Panc1 (cell line): Measurements from ENCODE around the gene ZNF516. TPM values are rescaled to one million over a fixed set of nuclear protein-coding genes. Genes with fewer than 3 reads are reported as not detected.

Source experiments
- ATAC-seq: fragments of 200-7000 bp; cut with Tn5 transposase; 2 replicates; pipeline ENCODE4 v1.9.1; 2020; ENCODE audit warnings: mild to moderate bottlenecking, moderate library complexity
- BruUV-seq: library from RNA; stranded (reverse); fragments of 400-500 nt; replicated peaks from 2 replicates; lab custom pipeline; 2021; lab: Mats Ljungman, UMichigan
- CTCF ChIA-PET: fragments of 300-600 bp; sonication (Branson Sonifier 250); formaldehyde crosslinking; loops from one replicate; lab custom pipeline; 2022; ENCODE audit warnings: antibody characterized with exemption; lab: Charles Lee
- POLR2A ChIA-PET: fragments of 300-600 bp; sonication (Branson Sonifier 250); formaldehyde crosslinking; loops from one replicate; lab custom pipeline; 2022; ENCODE audit warnings: antibody characterized with exemption; lab: Charles Lee
- DNase-seq: peaks from one replicate; pipeline ENCODE4 v3.0.0-alpha.2; 2010; ENCODE audit warnings: low read depth, low spot score
- H3K27ac ChIP-seq: 2 replicates; pipeline ENCODE4 v1.5.1; 2011; ENCODE audit warnings: mild to moderate bottlenecking, low read length, inconsistent platforms
- H3K27me3 ChIP-seq: fragments of 200-500 bp; sonication (Bioruptor generic); 2 replicates; pipeline ENCODE4 v1.6.0; 2014; ENCODE audit warnings: low read length, inconsistent platforms; ENCODE audit not compliant: control insufficient read depth, insufficient read depth
- H3K36me3 ChIP-seq: fragments of 200-500 bp; sonication (Bioruptor generic); 2 replicates; pipeline ENCODE4 v1.5.1; 2014; ENCODE audit warnings: inconsistent platforms, mild to moderate bottlenecking, low read length, moderate library complexity; ENCODE audit not compliant: control insufficient read depth, insufficient read depth
- H3K4me1 ChIP-seq: 2 replicates; pipeline ENCODE4 v1.5.1; 2011; ENCODE audit warnings: inconsistent platforms, mild to moderate bottlenecking, low read length, moderate library complexity; ENCODE audit not compliant: control insufficient read depth, insufficient read depth
- H3K4me3 ChIP-seq, 2 experiments: 2 replicates each; pipeline ENCODE4 v1.5.1; 2011 to 2012; ENCODE audit warnings: low read depth in 2 of 2, low read length in 2 of 2, mild to moderate bottlenecking in 2 of 2, inconsistent platforms in 1 of 2, moderate library complexity in 1 of 2
- H3K9me3 ChIP-seq: fragments of 200-500 bp; sonication (Bioruptor generic); 2 replicates; pipeline ENCODE4 v1.5.1; 2014; ENCODE audit warnings: low read depth, mild to moderate bottlenecking, inconsistent platforms, low read length, moderate library complexity; ENCODE audit not compliant: control insufficient read depth, insufficient read depth
- POLR2AphosphoS5 ChIP-seq: IDR thresholded peaks from 2 replicates; pipeline ENCODE4 v1.6.1; 2012; ENCODE audit warnings: mild to moderate bottlenecking, low read depth, low read length, moderate library complexity
- SIN3A ChIP-seq: IDR thresholded peaks from 2 replicates; pipeline ENCODE4 v1.6.1; 2012; ENCODE audit warnings: low read depth, mild to moderate bottlenecking, low read length, moderate library complexity, borderline replicate concordance; ENCODE audit not compliant: insufficient read depth
- TCF7L2 ChIP-seq: IDR thresholded peaks from 2 replicates; pipeline ENCODE4 v1.6.1; 2011; ENCODE audit warnings: mild to moderate bottlenecking, low read depth, low read length, inconsistent platforms
- in situ Hi-C: cut with HindIII; loops from 2 replicates; pipeline ENCODE4 v1.10.0; 2016; ENCODE audit warnings: low sequenced_read_pairs, low pct_unique_long_range_greater_than_20kb
- intact Hi-C: fragments of 100-400 bp; cut with micrococcal nuclease; formaldehyde crosslinking; loops from one replicate; pipeline ENCODE4 v1.10.0; 2022; ENCODE audit not compliant: unreplicated experiment
- total RNA-seq: library from RNA; stranded (reverse); gene quantifications from one replicate; pipeline ENCODE4 v1.2.1, GENCODE V29; 2021; ENCODE audit not compliant: unreplicated experiment
- TF ChIP-seq, protein P1 (sequence below), 2 experiments: IDR thresholded peaks; 2 replicates each; pipeline ENCODE4 v1.6.1; 2011 to 2012; ENCODE audit warnings: low read depth in 2 of 2, control low read depth in 1 of 2, low read length in 1 of 2, mild to moderate bottlenecking in 1 of 2, moderate library complexity in 1 of 2; ENCODE audit not compliant: insufficient read depth in 1 of 2
- TF ChIP-seq, protein P2 (sequence below): fragments of 450-650 bp; IDR thresholded peaks from 2 replicates; pipeline ENCODE4 v1.5.1; 2017; ENCODE audit warnings: mild to moderate bottlenecking

Gene ZNF516
- total RNA-seq, 1 experiment from 2014 or later: 28.6 TPM

DNA sequence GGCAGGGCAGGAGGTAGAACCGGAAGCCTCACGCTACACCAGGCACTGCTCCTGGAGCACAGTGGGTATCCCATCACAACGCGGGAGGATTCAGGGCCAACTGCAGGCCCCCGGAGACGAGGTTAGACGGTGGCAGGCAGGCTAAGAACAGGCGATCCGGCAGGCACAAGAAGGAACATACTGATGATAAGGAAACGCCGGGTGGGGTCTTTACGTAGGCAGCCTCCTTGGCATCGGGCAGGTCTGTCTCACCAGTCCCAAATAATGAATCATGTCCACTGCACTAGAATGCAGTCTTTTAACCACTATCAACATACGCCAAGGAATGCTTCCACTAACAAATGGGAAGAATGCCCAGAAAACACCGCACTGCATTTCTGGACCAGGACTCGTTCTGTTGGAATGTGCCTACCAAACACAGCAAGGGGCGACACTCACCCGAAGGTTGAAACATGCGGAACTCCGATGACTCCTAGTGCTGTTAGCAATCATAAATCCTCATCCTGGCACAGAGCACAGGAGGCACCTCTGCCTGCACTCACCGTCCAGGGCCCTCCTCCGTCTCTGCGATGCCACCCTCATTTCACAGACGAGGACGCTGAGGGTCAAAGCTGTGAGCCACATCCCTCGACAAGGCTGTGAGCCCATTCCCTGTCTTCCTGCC, 35.2 kb downstream of the ZNF516 start:
- intact Hi-C loops: no loop called here
- BruUV-seq: no TSS peak
- ChIA-PET CTCF (no interaction called here), POLR2A (no interaction called here)
- ATAC-seq (peak; percentile 90), DNase-seq (peak; percentile 74)
- in situ Hi-C loops: no loop called here
- no peaks in the 10 kb centered on the region for H3K9me3 ChIP-seq
- peaks cover 17% of the 10 kb centered on the region for H3K4me1 ChIP-seq
- H3K27me3 ChIP-seq: no peaks in the 10 kb centered on the region
- no peak for TF ChIP-seq TCF7L2
- 0 out of 2 replicates have a peak, but pooled peaks have one; percentile 23 for TF ChIP-seq POLR2AphosphoS5
- no peaks in the 10 kb centered on the region for H3K36me3 ChIP-seq
- H3K4me3 ChIP-seq: no peak overlapping the region; a peak in 1 of 4 replicates
- H3K27ac ChIP-seq: peak overlapping the region; percentile 72

DNA sequence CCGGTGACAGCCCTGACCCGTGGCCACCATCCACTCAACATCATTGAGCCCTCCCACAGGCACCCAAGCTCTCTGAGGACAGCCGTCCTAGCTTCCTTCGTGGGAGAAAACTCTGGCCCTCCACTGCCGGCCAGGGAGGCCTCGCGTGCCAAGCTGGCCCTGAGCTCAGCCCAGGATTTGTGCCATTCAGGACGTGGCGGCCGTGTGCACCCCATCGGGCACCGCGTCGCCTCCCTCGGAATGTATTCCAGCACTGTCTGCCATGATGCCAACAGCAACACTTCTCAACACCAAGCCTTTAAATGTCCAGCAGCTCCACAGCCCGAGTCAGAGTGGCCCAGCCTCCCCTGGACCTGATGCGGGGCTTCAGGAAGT, 35.7 kb downstream of the ZNF516 start:
- Histone ChIP-seq H3K4me1 (peaks cover 22% of the 10 kb centered on the region), H3K27ac (peak overlapping the region; percentile 72), H3K4me3 (no peak overlapping the region), H3K36me3 (no peaks in the 10 kb centered on the region), H3K9me3 (no peaks in the 10 kb centered on the region), H3K27me3 (no peaks in the 10 kb centered on the region)
- ATAC-seq: no peak; the same call in 1 of the 2 replicates
- no peak for DNase-seq
- no TSS peak for BruUV-seq
- intact Hi-C loops (no loop called here), in situ Hi-C loops (no loop called here)
- ChIA-PET POLR2A (no interaction called here), CTCF (interaction anchor here (0.7 kb wide), 1 partner anchor 1171 kb away, joined by 3 read pairs; no protein-coding TSS in a partner anchor)
- TF ChIP-seq POLR2AphosphoS5: no peak
- TF ChIP-seq, protein P1, sequence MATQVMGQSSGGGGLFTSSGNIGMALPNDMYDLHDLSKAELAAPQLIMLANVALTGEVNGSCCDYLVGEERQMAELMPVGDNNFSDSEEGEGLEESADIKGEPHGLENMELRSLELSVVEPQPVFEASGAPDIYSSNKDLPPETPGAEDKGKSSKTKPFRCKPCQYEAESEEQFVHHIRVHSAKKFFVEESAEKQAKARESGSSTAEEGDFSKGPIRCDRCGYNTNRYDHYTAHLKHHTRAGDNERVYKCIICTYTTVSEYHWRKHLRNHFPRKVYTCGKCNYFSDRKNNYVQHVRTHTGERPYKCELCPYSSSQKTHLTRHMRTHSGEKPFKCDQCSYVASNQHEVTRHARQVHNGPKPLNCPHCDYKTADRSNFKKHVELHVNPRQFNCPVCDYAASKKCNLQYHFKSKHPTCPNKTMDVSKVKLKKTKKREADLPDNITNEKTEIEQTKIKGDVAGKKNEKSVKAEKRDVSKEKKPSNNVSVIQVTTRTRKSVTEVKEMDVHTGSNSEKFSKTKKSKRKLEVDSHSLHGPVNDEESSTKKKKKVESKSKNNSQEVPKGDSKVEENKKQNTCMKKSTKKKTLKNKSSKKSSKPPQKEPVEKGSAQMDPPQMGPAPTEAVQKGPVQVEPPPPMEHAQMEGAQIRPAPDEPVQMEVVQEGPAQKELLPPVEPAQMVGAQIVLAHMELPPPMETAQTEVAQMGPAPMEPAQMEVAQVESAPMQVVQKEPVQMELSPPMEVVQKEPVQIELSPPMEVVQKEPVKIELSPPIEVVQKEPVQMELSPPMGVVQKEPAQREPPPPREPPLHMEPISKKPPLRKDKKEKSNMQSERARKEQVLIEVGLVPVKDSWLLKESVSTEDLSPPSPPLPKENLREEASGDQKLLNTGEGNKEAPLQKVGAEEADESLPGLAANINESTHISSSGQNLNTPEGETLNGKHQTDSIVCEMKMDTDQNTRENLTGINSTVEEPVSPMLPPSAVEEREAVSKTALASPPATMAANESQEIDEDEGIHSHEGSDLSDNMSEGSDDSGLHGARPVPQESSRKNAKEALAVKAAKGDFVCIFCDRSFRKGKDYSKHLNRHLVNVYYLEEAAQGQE (IDR thresholded peaks at IDR 0.05; ENCODE audit: insufficient read depth in 1 of 2, low read depth in 2 of 2, low read length in 1 of 2): no peak
- TF ChIP-seq TCF7L2: no peak
- no peak for TF ChIP-seq SIN3A
- TF ChIP-seq, protein P2, sequence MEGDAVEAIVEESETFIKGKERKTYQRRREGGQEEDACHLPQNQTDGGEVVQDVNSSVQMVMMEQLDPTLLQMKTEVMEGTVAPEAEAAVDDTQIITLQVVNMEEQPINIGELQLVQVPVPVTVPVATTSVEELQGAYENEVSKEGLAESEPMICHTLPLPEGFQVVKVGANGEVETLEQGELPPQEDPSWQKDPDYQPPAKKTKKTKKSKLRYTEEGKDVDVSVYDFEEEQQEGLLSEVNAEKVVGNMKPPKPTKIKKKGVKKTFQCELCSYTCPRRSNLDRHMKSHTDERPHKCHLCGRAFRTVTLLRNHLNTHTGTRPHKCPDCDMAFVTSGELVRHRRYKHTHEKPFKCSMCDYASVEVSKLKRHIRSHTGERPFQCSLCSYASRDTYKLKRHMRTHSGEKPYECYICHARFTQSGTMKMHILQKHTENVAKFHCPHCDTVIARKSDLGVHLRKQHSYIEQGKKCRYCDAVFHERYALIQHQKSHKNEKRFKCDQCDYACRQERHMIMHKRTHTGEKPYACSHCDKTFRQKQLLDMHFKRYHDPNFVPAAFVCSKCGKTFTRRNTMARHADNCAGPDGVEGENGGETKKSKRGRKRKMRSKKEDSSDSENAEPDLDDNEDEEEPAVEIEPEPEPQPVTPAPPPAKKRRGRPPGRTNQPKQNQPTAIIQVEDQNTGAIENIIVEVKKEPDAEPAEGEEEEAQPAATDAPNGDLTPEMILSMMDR: no peak
